Stimulated activated CD8-positive, alpha-beta memory T cell treated with anti-CD3 and anti-CD28 coated beads, Interleukin-4, amount 100 ng/mL, for 4 hours (primary cell): ENCODE data around the gene NUDCD3.

Experiments
- DNase-seq, 2 donors: peaks; one replicate each; pipeline ENCODE4 v3.0.0-alpha.2; 2020; ENCODE audit warnings: low read depth in 2 of 2, low spot score in 1 of 2

The NUDCD3 gene

DNA sequence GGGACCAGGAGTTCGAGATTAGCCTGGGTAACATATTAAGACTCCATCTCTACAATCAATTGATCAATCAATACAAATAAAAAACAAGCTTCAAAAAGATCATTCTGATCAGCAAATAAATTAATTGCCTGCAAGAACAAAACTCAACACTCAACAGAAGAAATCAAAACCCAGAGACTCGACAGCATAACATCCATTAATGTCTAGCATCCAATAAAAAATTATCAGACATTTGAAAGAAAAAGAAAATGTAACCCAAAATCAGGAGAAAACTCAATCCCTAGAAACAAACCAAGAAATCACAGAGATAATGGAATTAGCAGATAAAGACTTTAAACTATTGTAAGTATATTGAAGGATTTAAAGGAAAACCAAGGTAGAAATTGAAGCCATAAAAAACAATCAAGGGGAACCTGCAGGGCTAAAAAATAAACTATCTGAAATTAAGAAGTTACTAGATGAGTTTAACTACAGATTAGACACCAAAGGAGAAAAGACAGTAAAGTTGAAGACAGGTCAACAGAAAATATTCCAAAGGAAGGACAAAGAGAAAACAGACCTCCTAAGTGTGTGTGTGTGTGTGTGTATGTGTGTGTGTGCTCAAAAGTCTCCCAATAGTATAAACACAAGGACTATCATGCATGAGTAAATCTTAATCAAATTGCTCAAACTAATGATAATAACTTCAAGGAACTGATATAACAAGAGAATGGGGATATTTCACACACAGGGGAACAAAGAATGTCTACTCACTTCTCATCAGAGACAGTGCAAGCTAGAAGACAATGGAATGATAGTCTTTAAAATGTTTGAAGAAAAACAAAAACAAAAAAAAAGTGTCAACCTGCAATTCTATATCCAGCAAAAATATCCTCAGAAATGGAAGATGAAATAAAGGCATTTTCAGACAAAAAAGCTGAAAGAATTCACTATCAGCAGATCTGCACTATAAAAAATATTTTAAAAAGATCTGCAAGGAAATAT, 7.7 kb downstream of the NUDCD3 start:
- DNase-seq: no peak

DNA sequence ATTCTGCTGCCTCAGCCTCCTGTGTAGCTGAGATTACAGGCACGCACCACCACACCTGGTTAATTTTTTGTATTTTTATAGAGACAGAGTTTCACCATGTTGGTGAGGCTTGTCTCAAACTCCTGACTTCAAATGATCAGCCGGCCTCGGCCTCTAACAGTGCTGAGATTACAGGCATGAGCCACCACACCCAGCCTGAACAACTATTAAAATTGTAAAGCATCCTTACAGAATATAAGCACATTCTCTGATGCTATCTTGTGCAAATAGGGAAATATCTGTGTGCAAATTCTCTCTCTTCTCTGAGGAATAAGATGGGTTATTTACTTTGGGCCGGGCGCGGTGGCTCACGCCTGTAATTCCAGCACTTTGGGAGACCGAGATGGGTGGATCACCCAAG, 12.5 kb downstream of the NUDCD3 start:
- no peak for DNase-seq

DNA sequence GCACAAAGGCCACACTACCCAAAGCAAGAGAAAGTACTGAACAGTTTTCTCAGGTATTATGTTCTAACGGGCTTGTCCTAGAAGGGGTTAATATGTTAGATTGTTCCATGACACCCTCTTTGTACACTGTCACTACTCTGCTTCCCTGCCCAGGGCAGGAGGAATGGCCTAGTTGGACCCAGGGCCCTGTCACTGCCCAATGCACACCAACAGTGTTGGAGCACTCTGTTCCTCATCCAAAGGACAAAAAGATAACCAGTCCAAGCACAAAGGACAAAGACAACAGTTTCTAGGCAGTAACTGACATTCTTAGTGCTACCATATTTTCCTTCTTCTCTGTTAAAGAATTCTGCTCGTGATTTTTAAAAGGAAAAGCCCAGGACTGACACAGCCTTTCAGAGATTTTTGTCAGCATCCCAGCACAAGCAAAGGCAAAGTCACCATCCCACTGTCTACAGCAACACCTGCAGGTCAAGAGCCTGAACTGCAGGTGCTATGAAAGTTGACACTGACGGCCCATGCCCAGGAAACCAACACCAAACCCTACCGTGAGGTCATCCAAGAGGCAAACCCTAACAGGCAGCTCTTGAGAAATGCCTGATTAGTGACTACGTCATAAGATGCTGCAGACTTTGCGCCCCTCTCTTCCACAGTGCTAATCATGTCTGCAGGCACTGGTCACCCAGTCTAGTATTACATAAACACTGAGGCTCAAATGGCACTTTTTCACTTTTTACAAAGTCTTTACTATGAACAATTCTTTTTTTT, 13.2 kb downstream of the NUDCD3 start:
- DNase-seq: peak; percentile 24 to 29

DNA sequence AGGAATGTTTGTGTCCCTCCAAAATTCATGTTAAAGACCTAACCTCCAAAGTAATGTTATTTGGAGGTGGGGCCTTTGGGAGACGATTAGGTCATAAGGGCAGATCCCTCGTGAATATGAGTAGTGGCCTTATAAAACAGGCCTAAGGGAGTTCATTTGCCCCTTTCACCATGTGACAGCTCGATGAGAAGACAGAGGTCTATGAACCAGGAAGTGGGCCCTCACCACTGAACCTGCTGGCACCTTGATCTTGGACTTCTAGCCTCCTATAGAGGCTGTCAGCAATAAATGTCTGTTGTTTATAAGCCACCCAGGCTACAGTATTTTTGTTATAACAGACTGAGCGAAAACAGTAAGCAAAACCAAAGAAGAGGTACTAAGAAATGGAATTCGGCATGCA, 14.1 kb downstream of the NUDCD3 start:
- DNase-seq: no peak

DNA sequence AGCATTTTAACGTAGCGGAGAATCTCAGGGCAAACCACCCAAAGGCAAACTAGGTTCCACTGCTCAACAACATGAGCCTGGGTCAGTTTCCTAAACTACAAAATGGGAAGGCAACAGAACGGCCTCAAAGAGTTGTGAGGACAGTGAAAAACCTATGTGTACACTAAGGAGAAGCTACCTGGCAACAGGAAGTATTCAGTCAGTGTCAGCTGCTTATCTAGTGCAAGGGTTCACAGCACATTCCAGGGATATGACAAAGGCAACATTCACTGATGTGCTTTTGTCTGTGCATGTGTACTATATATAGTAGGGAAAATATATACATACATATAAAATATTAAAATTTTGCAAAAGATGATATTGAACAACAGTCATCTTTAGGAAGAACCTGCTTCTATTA, 17.2 kb downstream of the NUDCD3 start:
- DNase-seq: no peak

DNA sequence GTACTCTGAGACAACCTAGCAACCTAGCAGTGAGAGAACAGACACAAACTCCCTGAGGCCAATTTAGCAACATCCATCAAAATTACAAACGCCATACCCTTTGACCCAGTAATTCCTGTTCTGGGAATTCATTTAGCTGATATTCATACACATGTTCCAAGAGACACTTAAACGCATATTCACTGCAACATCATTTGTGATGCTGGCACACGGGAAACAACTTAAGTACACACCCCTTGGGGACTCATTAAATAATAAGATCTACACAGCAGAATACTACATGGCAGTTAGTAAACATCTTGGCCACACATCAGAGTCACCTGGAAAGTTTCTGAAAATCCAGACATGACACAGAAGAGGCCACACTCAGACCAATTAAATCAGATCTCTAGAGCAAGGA, 17.6 kb downstream of the NUDCD3 start:
- DNase-seq: no peak

DNA sequence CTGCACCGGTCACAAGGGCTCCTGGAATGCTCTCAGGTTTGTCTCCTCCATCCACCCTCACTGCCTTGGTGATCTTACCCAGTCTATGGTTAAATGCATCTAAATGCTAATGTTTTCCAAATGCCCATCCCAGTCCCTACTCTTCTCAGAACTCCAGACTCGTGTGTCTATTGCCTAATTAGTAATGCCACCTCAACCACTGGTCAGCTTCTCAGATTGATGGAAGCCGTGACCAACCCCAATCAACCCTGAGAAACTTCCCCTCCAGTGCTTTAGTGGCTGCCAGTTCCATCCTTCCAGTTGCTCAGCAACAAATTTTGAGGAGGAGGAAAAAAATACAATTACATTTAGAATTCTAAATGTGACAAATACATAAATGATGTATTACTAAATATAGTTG, 18.6 kb downstream of the NUDCD3 start:
- DNase-seq: no peak

DNA sequence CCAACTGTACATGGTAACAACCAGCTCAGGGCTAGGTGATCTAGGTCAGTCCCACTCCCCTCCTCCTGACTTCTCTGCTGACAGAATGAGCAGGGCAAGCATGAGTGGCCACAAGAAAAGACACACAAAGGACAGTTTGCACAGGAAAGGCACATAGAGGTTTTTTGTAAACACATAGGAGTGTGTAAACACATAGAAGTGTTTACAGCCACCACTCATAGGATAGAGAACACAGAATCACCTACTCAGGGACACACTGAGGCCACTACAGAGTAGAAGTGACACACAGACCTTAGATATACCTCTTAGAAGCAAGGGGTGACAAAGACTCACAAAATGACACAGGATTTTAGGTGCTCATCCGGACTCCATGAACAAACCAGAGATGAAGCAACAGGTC, 19.0 kb downstream of the NUDCD3 start:
- DNase-seq: no peak

DNA sequence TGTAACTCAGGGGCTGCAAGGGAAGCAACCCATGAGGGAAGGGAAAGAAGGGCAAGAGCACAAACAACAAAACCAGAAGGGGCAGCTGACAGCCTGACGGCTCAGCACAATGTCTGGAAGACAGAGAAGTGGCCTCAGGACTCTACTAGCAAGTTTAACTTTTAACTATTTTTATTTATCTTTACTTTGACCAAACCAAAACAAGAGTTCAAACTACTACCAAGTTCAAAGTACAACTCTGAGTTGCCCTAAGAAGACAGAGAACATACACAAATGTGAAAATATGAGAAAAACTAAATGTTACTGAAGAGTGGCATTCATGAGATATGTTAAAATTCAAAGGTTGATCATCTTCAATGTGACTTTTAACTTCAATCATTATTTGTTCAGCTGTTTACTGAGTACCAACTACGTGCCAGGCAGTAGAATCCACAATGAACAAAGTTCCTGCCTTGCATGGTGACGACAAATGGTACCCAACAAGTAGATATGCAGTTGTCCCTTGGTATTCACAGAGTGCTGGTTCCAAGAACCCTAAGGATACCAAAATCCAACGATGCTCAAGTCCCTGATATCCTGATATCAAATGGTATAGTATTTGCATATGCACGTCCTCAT, 19.7 kb downstream of the NUDCD3 start:
- no peak for DNase-seq

DNA sequence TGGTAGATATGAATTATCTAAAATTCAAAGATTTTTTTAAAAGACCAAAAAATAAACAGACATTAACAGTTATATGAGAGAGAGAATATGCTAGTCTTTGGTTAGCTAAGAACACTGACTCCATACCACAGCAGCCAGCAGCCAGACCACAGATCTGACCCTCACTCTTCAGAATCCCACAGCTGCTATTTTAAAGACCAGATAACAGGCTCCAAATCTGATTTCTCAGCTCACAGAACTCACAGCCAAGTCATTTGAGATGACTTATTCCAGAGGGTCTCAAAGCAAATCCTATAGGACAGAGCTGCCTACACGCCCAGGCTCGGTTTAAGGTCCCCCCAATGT, 20.4 kb downstream of the NUDCD3 start:
- no peak for DNase-seq

DNA sequence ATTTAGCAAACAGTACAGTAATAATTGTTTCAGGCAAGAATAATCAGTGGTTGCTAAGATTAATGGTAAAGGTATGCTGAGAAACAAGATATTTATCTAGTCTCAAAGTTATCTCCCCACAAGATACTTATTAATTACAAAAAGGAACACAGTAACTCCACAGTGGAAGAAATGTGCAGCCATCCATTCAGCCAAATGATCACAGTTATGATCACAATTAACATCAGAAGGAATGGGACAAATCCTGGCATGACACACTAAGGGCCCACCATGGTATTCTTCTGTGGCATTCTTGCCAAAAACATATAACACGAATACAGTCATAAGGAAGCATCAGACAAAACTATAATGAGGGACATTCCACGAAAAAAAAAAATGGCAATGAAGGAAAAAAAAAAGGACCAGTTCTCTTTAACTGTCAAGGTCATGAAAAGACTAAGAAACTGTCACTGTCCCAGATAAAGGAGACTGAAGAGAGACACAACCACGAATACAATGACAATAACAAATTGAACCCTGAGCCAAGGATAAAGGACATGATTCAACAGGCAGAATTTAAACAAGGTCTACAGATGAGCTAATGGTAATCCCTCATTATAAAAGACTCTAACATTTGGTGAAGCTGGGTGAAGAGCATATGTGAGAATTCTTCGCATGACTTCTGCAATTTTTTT, 20.9 kb downstream of the NUDCD3 start:
- DNase-seq: no peak

DNA sequence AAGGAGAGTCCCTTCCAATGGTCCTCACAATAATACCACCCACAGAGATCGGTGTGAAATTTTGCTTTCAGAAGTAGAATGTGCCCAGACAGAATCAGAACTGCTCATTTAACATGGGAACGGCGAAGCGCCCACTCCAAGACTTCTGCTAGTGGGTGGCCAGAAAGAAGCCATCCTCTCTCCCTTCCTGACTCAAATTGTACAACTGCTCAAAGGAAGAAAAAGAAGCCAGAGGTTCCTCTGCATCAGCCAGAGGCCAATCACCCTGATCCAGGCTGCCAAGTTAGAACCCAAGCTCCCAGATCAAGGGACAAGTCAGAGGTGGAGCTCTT, 23.3 kb downstream of the NUDCD3 start:
- no peak for DNase-seq

DNA sequence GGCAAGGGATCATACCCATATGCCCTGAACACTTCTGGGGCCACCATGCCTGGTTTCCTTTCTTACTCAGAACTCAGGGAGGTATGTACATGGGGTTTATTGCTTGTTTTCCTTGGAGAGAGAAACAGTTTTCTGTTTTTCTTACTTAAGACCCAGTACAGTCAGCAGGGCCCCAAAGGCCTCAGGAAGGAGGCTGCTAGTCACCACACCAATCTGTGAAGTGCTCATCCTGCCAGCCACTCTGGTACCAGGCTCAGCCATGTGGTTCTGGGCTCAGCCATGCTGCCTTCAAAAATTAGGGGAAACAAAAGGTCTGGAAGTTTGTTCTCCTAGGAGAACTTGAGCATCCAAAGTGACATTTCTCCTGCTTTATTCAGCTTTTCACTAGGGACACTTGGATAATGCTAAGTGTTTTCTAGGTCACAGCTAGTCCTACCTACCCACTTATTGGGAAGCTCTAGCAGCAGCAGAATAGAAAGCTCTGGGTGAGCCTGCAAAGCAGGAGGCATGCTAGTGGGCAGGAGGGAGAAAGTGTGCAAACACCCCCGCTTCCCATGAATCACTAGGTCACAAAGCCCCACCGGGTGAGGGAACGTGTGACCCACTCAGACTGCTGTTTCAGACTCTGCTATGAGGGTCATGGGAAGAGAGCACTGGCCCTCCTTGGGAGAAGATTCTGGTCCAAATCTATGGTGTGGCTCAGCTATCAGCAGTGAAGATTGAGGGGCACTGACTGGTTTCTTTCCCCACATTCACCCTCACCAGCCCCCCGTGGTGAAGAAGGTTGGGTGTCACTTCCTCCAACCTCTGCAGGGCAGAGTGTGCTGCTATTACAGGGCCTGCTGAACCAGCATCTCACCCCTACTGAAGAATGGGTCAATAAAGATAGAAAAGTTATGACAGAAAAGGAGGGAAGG, 23.9 kb downstream of the NUDCD3 start:
- DNase-seq: peak in 1 of 2 donors; percentile 3

DNA sequence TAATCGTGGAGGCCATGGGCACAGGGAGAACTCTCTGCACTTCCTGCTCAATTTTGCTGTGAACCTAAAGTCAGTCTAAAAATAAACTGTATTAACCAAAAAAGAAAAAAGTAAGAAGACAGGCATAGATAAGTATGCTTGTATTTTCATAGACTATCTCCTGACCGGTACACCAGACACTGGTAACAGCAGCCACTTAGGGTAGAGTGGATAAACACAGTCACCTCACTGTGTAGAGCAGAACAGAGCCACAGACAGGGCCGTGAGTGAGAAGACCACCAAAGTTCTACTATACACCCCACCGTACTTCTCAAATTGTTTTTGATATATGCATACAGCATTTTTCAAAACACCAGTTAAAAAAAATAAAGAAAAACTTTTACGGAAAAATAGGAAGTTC, 25.0 kb downstream of the NUDCD3 start:
- DNase-seq: no peak

DNA sequence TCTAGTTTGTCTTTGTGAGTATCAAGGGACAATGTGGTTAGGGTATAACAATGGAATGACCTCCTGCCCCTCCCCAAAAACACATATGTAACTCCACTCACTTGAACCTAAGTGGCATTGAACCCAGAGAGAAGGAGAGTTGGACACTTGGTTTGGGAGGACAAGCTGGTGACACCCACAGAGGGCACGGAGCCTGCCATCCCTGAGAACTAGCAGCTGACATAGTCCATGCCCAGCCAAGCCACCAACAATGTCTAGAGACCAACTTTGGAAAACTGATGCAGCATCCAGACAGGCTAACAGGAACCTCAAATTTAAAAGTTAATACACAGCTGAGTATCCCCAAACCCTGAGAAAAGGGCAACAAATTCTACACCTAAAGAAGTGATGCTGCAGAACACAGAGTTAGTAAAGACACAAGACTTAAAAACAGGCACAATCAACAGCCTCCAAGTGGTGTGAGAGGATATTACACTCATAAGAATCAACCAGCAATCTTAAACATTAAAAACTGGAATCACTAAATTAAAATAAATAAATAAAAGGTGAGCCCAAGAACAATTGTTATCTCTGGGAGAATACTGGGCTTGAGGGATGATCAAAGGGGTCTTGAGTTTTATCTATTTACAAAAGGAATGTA, 27.2 kb downstream of the NUDCD3 start:
- DNase-seq: no peak

DNA sequence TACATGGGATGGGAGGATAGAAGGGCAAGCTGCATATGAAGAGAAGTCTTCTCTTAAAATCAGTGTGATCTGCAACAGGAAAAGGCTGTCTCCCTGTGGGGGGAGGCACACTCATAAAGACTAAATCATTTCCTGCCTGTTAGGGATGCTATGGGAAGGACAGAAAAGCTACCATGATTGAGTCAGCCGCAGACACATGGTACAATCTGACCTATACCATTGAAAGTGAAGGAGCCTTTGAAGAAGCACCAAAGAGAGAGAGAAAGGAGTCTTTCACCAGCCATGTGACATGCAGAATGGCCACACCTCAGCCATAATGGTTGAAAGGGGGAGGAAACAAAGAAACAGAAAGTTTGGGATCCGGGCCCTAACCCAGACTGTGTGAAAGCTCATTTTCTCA, 29.1 kb downstream of the NUDCD3 start:
- no peak for DNase-seq

DNA sequence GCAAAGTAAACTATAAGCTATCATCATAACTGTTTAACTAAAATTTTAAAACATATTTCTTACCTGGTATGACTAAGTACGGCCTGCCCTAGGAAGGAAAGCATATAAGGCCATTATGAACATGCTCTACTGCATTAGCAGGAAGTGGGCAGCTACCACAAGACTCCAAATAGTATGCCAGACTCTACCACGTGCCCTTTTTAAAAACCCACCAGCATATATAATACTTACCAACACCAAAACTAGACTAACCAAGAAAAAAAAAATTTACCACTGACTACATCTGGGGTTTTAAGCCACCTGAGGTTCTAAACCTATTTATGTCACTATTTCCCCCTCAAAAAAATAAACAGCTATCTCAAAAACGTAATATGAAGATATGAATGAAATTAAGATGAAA, 30.1 kb downstream of the NUDCD3 start:
- peak in 1 of 2 donors; percentile 35 for DNase-seq

DNA sequence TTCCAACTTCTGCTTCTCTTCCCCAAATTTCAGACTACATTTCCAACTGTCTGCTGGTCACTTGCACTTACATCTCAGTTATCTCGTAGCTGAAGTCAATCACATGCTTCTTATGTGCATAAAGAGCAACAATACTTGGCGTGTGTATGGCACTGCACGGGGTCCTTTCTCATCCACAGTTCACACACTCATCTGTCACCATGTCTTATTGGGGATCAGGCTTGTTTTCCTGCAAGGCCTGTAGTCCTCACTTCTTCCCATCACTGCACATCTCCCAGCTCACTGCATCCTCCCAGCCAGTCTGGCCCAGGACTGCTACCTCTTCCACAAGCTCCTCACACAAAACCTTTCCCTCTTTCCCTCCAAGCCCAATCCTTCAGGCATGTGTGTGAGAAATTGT, 35.3 kb downstream of the NUDCD3 start:
- DNase-seq: no peak

DNA sequence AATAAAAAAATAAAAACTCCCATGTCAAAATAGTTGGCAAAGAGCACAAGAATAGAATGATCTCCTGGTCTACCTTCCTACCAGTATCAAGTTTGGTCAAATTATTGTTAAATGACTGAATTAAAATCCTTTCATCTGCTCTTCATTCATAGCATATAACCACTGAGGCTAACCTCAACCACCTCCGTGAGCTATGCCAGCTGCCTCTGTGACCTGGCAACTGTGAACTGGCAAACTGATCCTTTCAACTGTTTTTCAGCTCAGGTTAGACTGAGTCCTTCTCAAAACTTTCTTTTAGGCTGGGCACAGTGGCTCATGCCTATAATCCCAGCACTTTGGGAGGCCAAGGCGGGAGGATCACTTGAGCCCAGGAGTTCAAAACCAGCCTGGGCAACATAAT, 36.1 kb downstream of the NUDCD3 start:
- no peak for DNase-seq

DNA sequence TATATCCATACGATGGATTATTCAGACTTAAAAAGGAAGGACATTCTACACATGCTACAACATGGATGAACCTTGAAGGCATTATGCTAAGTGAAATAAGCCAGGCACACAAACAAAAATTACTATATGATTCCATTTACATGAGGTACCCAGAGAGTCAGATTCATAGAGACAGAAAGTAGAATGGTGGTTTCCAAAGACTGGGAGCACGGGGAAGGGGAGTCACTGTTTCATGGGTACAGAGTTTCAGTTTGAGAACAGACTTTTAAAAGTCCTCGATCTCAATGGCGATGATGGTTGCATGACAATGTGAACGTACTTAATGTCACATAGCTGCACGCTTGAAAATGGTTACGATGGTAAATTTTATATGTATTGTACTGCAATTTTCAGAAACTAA, 39.3 kb downstream of the NUDCD3 start:
- no peak for DNase-seq
